A549 treated with RU486 at 1 μM for 4 hours (cell line): ENCODE measurements around the gene MORN3. TPM values are rescaled to one million over a fixed set of nuclear protein-coding genes. Genes with fewer than 3 reads are reported as not detected.

Source experiments
- total RNA-seq: library from RNA; stranded (reverse); fragments of 200-300 nt; extraction: Qiagen RNA extraction; gene quantifications from 5 replicates; pipeline ENCODE4 v1.2.3, GENCODE V29; 2022; ENCODE audit warnings: low read depth

MORN3 gene
- total RNA-seq = 0.27 to 0.56 TPM (median 0.30 TPM) in 5 replicates

GRCh38 chr12:121669521-121669900, at the start of gene MORN3:
Gene MORN3 (minus strand): TSS chr12:121669654. CDS start chr12:121669483, 171 bp downstream.

GRCh38 chr12:121712461-121713256, 43.2 kb upstream of the MORN3 start, which contains the start of gene TMEM120B:
Gene TMEM120B (plus strand): TSS chr12:121712752. CDS start chr12:121712896, 144 bp downstream.

GRCh38 chr12:121626087-121626852, 43.2 kb downstream of the MORN3 start, which contains the start of gene ORAI1:
Gene ORAI1 (plus strand): TSS chr12:121626530.

Other genes with a start within 250 kb of the MORN3 start
- 18.4 to 24.1 TPM (median 22.3 TPM) in 5 replicates for gene KDM2B, start 88.6 kb downstream of the MORN3 start, total RNA-seq
- gene ORAI1, start 43.1 kb downstream of the MORN3 start, total RNA-seq = 24.4 to 44.1 TPM (median 43.1 TPM) in 5 replicates
- 7.9 to 13.0 TPM (median 11.8 TPM) in 5 replicates for gene TMEM120B, start 43.1 kb upstream of the MORN3 start, total RNA-seq
- gene RHOF, start 124.0 kb upstream of the MORN3 start, total RNA-seq = 163 to 224 TPM (median 192 TPM) in 5 replicates
- gene SETD1B, start 134.4 kb upstream of the MORN3 start, total RNA-seq = 11.4 to 15.8 TPM (median 14.5 TPM) in 5 replicates
- 1.1 to 2.0 TPM (median 1.6 TPM) in 5 replicates for gene HPD, start 189.2 kb upstream of the MORN3 start, total RNA-seq
- gene PSMD9, start 219.1 kb upstream of the MORN3 start, total RNA-seq = 120 to 168 TPM (median 124 TPM) in 5 replicates
- gene CFAP251, start 248.9 kb upstream of the MORN3 start, total RNA-seq = 0.85 to 1.7 TPM (median 0.95 TPM) in 5 replicates